GM23338 (cell line): Measurements from ENCODE around the gene STK39.

Source experiments
- REST ChIP-seq: IDR thresholded peaks from one replicate; pipeline ENCODE4 v1.6.1; 2018; ENCODE audit warnings: antibody characterized with exemption; ENCODE audit not compliant: unreplicated experiment
- TF ChIP-seq, protein P1 (sequence below), 2 experiments: fragments of 200-600 bp in 1 of 2; sonication (generic) in 1 of 2; conservative IDR thresholded peaks; 2 replicates each; pipeline versions ENCODE4 v1.5.1 to v1.6.1; 2016 to 2017; ENCODE audit warnings: antibody characterized with exemption in 2 of 2, low read depth in 2 of 2, mild to moderate bottlenecking in 2 of 2, moderate library complexity in 1 of 2

- TF ChIP-seq, protein P1, sequence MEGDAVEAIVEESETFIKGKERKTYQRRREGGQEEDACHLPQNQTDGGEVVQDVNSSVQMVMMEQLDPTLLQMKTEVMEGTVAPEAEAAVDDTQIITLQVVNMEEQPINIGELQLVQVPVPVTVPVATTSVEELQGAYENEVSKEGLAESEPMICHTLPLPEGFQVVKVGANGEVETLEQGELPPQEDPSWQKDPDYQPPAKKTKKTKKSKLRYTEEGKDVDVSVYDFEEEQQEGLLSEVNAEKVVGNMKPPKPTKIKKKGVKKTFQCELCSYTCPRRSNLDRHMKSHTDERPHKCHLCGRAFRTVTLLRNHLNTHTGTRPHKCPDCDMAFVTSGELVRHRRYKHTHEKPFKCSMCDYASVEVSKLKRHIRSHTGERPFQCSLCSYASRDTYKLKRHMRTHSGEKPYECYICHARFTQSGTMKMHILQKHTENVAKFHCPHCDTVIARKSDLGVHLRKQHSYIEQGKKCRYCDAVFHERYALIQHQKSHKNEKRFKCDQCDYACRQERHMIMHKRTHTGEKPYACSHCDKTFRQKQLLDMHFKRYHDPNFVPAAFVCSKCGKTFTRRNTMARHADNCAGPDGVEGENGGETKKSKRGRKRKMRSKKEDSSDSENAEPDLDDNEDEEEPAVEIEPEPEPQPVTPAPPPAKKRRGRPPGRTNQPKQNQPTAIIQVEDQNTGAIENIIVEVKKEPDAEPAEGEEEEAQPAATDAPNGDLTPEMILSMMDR (conservative IDR thresholded peaks at IDR 0.05; ENCODE audit: low read depth in 2 of 2) = no peak
- no peak for TF ChIP-seq REST
These were observed 45.7 kb downstream of the STK39 start for GRCh38 chr2:168201584-168202116.
